ENCODE measurements around the gene SETD7.

GRCh38 chr4:139581096-139581495, 25.1 kb upstream of the SETD7 start:
- no peak for TF ChIP-seq CTCF (conservative IDR thresholded peaks at IDR 0.05 in 1 of 2, IDR thresholded peaks at IDR 0.05 in 1 of 2; ENCODE audit: low read depth in 1 of 2, low read length in 2 of 2)
- no peak for TF ChIP-seq EZH2 (IDR thresholded peaks at IDR 0.05; ENCODE audit: low read length, missing control alignments)

Data from fibroblast of lung (primary cell).